ENCODE measurements around the gene TOM1L2. TPM values are rescaled to one million over a fixed set of nuclear protein-coding genes. Genes with fewer than 3 reads are reported as not detected.
"Not testable (repeated sequence)": the region's sequence is repeated elsewhere in the genome, so short reads cannot be mapped to it uniquely, and the experiment has no call there.

TOM1L2 gene
- total RNA-seq, 2 donors from 2014 or later = 16.3 to 19.8 TPM

DNA sequence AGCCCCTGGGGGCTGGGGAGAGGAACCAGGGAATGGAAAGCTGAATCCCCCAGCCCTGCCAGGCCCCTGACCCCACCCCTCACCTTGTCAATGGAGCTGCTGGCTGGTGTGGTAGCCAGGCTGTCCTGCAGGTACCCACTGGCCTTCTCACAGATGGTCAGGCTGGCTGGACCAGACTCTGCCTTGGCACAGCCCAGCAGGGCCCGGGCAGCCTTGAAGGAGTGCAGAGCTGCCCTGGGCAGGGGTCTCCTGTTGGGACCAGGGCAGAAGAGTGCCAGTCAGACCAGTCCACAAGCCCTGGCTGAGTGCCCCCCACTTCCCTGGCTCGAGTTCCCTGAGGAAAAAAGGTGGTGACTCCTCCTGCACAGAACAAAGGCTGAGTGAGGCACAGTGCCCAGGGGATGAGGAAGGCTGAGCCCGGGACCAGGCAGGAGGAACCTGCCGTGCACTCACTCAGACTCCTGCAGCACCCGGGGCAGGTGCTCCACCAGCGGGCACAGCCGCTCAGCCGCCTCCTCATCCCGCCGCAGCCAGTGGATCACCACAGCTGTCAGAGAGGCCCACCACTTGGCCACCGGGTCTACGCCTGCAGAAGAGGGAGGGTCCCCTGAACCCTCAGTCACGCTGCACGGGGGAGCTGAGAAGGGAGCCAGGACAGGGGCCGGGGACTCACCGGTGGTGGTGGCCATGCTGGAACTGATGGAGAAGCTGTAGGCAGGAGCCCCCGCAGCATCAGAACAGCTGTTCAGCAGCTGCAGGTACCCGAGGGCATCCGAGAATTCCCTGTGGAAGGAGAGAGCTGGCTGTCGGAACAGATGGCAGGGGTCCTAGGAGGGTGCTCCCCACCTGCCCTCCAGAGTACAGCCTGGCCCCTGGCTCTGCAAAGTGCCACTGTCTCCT lies 157.8 kb downstream of the TOM1L2 start:
- DNase-seq (ENCODE audit: low spot score in 2 of 2) = no peak
- no peaks in the 10 kb centered on the region for H3K9me3 Mint-ChIP-seq
- ATAC-seq = no peak
- peak overlapping the region in 1 of 2 donors; percentile 29 for H3K27ac Mint-ChIP-seq
- H3K36me3 Mint-ChIP-seq = peaks cover 9 to 11% of the 10 kb centered on the region in 2 donors

DNA sequence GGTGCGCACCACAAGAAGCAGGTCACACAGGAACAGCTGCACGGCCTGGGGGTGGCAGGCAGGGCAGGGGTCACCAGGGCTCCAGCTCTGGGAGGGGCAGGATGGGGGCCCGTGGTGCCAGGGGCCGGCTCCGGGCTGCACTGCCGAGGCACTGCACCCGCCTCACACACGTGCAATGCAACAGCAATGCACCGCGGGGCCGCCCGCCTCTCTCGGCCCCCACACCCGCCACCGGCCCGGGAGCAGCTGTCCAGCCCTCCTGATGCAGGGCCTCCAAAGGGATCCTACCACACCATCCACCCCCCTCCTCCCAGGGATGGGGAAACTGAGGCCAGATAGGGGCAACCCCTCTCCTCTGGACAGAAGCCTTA lies 158.5 kb downstream of the TOM1L2 start:
- no peaks in the 10 kb centered on the region for H3K9me3 Mint-ChIP-seq
- DNase-seq (ENCODE audit: low spot score in 2 of 2) (no peak), ATAC-seq (peak in 1 of 2 donors; percentile 1)
- H3K27ac Mint-ChIP-seq = no peak overlapping the region
- peaks cover 2 to 4% of the 10 kb centered on the region in 2 donors for H3K36me3 Mint-ChIP-seq

DNA sequence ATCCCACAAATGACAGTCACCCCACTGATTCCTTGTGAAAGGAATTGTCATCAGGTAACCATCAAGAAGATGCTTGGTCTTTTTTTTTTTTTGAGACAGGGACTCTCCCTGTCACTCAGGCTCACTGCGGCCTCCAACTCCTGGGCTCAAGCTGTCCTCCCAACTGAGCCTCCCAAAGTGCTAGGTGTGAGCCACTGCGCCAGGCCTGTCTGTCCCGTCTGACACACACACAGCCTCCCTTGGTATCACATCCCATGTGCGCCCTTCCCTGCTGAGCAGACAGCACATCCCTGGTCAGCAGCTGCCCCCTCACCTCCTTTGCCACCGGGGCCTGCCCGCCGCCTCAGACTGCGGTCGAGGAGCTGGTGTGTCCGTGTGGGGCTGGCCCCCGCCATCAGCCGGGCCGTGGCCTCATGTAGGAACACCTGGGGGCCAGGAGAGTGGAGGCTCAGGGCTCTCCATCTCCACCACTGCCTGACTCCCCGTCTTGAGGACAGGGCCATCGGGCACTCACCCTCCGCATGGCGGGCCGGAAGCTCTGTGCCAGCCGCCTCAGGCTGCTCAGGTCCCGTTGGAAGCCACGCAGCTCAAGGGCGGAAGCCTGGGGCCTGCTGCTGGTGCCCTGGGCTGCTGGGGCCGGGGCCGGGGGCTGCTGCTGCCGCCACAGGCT lies 159.0 kb downstream of the TOM1L2 start:
- DNase-seq (ENCODE audit: low spot score in 2 of 2) (no peak), ATAC-seq (no peak)
- Mint-ChIP-seq H3K27ac (no peak overlapping the region), H3K36me3 (no peaks in the 10 kb centered on the region), H3K9me3 (no peaks in the 10 kb centered on the region)

DNA sequence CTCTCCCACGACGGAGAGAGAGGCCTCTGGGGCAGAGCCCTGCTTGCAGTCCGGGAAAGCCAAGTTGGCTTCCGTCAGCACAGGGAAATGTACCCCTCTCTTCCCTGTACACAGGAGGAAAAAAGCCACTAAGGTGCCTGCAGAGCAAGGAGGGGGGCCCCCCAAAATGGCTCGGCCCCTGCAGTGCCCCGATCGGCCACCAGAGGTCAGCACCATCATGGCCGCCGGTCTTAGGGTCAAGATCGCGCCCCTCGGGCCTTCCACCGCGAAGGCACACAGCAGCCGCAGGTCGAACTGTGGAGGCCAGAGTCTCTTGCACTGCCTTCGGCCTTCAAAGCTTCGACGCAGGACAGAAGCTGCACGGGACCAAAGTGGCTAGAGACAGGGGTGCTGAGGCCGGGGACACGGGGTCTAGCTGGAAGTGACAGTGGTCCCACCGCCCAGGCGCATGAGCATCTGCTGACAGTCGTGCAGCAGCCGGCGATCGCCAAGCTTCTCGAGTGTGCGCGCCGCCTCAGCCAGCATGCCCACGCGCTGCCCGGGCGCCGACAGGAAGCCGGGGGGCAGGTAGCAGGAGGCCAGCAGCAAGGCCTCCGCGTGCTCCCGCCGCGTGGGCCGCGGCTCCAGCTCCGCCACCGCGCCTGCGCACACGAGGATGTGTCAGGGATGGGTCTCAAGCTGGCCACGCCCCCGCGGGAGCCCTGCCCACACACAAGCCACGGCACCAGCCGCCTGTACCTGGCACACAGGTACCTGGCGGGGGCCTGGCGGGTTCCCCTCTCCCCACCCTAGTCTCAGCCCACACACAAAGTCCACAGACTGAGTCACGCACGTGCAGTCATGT lies 159.8 kb downstream of the TOM1L2 start:
- Mint-ChIP-seq H3K9me3 (no peaks in the 10 kb centered on the region), H3K27ac (peak overlapping the region in 1 of 2 donors; percentile 29), H3K36me3 (no peaks in the 10 kb centered on the region)
- peak; percentile 74 to 81 for DNase-seq (ENCODE audit: low spot score in 2 of 2)
- peak; percentile 41 to 62 for ATAC-seq

DNA sequence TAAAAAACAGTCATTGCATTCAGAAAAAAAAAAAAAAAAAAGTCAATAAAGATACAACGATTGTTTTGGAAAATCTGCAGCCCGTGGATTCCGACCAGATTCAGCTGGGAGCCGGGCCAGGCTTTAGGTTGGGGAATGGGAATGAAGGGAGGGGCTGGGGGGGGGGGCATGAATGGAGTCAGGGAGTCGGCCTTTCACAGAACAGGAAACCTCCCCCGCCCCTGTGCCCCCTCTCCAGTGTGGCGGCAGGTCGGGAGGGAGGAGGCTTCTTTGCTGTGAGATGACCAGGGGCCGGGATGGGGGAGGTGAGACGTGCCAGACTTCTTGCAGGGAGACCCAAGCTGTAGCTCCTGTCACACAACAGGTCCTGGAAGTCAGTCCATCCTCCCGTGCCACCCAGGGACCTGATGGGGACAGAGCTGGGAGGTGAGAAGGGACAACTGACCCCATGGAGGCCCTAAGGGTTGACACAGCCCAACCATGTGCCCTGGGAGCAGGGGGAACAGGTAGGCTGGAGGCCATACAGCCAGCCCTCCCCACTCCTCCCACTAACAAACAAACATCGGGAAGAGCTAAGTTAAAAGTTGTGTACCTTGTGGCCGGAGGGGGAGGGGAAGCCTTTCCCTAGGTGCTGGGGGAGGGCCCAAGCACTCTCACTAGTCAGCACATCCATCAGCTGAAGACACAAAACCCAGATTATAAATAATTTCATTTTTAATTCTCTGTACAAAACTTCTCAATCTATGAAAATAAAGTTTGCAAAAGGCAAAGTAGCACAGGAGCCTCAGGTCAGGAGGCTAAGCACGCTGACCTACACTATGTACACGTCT lies 160.6 kb downstream of the TOM1L2 start:
- peak overlapping the region in 1 of 2 donors; percentile 29 for H3K27ac Mint-ChIP-seq
- ATAC-seq = no peak
- no peaks in the 10 kb centered on the region for H3K36me3 Mint-ChIP-seq
- DNase-seq (ENCODE audit: low spot score in 2 of 2) = no peak
- H3K9me3 Mint-ChIP-seq = no peaks in the 10 kb centered on the region

DNA sequence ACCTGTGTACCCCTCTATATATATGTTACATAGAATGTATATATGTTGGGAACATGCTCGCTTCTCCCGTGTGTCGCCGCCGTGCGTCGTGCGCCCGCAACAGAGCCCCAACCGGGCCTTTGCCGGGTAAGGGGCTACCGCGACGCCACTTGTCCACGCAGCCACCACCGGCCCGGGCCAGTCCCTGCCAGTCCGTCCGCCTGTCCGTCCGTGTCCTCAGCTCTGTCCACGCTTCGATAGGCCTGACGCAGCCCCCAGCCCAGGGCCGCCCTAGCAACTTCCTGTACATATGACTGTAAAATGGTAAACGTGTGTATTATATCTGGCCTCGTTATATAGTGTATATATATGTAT lies 161.3 kb downstream of the TOM1L2 start:
- Mint-ChIP-seq H3K27ac (no peak overlapping the region), H3K36me3 (no peaks in the 10 kb centered on the region), H3K9me3 (no peaks in the 10 kb centered on the region)
- DNase-seq (ENCODE audit: low spot score in 2 of 2) (no peak), ATAC-seq (no peak)

DNA sequence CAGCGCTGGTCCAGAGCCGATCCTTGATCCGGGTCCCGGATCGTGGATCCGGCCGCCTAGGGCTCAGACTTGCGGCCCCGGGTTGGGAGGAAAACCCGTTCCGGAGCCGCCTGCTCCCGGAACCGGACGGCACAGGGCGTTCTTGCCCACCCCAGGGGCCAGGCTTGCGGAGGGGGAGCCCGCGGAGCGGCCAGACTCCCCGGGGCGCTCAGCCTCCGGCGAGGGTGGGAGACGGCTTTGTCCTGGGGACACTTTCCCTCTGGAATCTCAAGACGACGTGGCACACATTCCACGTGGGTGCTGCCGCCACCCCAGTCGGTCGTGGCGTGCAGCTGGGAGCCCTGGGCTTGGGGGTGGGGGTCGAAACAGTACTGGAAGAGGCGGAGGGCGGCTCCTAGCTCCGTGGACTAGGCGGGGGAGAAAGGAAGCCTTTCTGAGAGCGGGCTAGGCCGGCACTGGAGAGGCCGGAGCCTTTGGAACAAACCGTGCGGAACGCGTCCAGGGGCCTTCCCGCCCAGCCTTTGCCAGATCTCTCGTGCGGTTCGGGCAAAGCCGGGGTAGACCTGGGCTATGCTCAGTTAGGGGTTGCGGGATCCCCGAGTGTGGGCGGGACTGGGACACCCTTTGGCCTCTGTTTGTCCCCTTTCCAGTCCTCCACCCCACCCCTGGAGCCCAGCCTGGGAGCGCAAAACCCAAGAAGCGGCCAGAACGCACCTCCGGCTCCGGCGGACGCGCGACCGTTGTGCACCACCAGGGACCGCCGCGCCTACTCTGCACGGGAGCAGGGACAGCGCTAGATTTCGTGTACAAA lies 161.9 kb downstream of the TOM1L2 start:
- ATAC-seq (no peak), DNase-seq (ENCODE audit: low spot score in 2 of 2) (no peak)
- H3K27ac Mint-ChIP-seq = no peak overlapping the region
- no peaks in the 10 kb centered on the region for H3K9me3 Mint-ChIP-seq
- no peaks in the 10 kb centered on the region for H3K36me3 Mint-ChIP-seq

DNA sequence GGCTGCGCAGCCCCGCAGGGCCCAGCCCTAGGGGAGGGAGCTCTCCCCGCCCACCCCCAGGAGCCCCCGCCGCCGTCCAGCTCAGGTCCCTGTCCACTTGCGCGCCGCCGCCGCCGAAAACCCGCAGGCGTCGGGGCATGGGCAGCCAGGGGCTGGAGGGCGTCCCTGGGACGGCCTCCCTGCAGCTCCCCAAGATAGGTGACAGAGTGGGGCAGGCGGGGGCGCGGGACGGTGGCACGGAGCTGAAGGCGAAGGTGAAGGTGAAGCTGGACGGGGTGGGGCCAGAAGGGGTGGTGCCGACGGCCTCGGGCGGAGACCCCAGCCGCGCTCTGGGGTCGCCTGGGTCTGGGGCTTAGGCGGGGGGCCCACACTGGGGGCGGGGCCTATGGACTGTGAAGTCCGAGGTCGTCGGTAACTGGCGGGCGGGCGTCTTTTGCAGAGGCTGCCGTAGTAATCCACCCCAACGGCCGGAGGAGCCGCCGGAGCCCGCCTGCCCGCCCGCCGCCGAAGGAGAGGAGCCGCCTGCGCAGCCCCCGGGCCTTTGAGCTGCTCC lies 162.6 kb downstream of the TOM1L2 start:
- no peak for DNase-seq (ENCODE audit: low spot score in 2 of 2)
- Mint-ChIP-seq H3K27ac (no peak overlapping the region), H3K9me3 (no peaks in the 10 kb centered on the region), H3K36me3 (no peaks in the 10 kb centered on the region)
- no peak for ATAC-seq

DNA sequence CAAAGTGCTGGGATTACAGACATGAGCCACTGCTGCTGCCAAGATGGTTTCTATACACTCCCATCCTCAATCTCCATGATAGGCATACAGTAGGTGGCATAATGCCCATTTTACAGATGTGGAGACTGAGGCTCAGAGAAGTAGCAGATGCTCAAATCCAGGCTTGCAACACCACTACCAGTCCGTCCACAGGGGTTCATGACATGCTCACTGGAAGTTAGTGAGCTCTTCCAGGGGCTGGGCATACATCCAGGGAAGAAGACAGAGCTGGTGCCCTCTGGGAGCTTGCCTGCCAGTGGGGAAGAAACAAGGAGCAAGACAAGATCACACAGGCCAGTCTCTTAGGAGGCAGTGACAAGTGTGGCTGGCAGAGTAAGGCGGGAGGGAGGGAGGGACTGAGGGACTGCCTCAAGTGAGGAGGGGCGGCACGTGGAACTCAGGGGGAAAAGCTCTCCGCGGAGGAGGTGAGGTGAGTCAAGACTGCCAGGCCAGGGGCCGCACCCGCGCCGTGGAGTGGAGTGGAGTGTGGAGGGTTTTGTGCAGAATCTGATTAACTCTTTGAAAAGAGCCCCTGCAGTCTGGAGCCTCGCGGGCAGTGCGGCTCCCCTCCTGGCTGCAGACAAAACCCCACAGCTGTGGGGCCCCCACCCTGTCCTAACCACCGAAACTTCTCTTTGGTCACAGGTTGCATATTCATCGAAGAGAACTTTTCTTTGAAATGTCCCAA lies 163.3 kb downstream of the TOM1L2 start:
- H3K27ac Mint-ChIP-seq = peak overlapping the region in 1 of 2 donors; percentile 70
- no peak for ATAC-seq
- H3K36me3 Mint-ChIP-seq = no peaks in the 10 kb centered on the region
- no peaks in the 10 kb centered on the region for H3K9me3 Mint-ChIP-seq
- no peak for DNase-seq (ENCODE audit: low spot score in 2 of 2)

DNA sequence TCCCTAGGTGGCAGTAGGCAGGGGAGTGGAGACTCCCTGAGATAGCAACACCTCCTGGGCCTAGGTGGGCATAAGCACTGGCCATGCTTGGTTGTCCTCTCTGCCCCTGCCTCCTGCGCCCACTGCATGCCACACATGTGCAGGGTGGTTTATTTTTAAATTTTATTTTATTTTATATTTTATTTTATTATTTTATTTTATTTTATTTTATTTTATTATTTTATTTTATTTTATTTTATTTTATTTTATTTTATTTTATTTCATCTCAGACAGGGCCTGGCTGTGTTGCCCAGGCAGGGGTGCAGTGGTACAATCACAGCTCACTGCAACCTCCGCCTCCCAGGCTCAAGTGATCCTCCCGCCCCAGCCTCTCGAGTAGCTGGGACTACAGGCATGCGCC lies 164.0 kb downstream of the TOM1L2 start:
- not testable (repeated sequence) for ATAC-seq; H3K9me3 Mint-ChIP-seq; H3K36me3 Mint-ChIP-seq; H3K27ac Mint-ChIP-seq; DNase-seq (ENCODE audit: low spot score in 2 of 2)

DNA sequence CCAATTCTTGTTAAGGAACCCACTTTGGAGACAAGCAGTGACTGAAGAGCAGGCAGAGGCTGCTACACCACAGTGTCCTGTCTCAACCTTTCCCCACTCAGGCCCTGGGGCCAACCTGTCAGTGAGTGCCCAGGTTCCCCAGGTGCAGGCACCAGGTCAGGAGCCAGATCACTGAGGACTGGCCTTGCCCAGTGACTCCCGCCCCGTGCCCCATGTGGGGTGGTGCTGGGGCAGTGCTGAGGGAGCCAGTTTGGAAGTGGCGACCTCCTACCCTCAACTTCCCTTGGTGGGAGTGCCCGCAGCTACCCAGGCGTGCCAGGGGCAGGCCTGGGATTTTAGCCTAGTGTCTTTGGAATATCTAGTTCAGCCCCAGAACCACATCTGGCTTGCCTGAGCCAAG lies 164.8 kb downstream of the TOM1L2 start:
- ATAC-seq = peak in 1 of 2 donors; percentile 22
- Mint-ChIP-seq H3K36me3 (no peaks in the 10 kb centered on the region), H3K9me3 (no peaks in the 10 kb centered on the region), H3K27ac (peak overlapping the region in 1 of 2 donors; percentile 25)
- no peak for DNase-seq (ENCODE audit: low spot score in 2 of 2)

DNA sequence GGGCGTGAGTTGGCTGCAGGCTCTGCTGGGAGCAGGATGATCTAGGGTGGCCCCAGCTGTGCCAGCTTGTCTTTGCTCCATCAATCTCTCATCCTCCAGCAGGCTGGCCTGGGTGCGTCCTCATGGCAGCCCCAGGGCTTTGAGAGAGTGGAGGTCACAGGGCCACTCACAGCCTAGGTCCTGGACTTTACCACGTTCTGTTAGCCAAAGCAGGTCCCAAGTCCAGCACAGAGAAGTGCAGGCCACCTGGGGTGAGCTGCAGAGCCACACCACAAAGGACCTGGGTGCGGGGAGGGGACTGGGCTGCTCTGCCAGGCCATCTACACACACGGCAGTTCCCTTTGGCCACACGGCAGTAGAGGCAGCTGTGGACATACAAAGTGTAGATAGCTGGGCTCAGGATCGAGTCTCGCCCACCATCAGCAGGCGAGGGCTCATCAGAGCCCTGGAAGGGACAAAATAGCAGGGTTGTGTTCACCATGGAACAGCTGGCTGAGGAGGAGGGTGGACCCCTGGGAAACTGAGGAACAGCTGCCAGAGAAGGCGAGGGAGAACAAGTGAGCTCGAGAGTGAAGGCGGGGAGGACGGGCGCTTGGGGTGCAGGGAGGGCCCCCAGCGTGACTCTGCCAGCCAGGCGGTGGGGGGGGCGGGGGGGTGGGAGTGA lies 165.5 kb downstream of the TOM1L2 start:
- H3K27ac Mint-ChIP-seq = peak overlapping the region in 1 of 2 donors; percentile 3
- no peaks in the 10 kb centered on the region for H3K9me3 Mint-ChIP-seq
- H3K36me3 Mint-ChIP-seq = no peaks in the 10 kb centered on the region
- ATAC-seq (no peak), DNase-seq (ENCODE audit: low spot score in 2 of 2) (no peak)

DNA sequence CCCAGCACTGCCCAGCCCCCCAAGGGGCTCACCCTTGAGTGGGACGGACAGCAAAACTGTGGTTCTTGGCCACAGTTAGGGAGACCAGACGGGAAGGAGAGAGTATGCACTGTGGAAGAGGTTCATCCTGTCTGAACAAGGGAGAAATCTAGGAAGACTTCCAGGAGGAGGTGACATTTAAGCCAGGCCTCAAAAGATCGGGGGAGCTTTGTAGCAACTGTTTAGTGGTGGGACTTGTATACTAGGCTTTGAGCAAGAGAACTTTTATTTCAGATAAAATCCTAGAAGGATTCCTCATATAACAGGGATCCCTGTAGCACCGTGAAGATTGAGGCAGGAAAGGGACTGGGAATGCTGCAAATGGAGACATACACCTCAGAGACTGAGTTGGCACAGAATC lies 166.2 kb downstream of the TOM1L2 start:
- H3K9me3 Mint-ChIP-seq = no peaks in the 10 kb centered on the region
- ATAC-seq = no peak
- peak overlapping the region; percentile 38 to 82 for H3K27ac Mint-ChIP-seq
- DNase-seq (ENCODE audit: low spot score in 2 of 2) = no peak
- H3K36me3 Mint-ChIP-seq = no peaks in the 10 kb centered on the region

DNA sequence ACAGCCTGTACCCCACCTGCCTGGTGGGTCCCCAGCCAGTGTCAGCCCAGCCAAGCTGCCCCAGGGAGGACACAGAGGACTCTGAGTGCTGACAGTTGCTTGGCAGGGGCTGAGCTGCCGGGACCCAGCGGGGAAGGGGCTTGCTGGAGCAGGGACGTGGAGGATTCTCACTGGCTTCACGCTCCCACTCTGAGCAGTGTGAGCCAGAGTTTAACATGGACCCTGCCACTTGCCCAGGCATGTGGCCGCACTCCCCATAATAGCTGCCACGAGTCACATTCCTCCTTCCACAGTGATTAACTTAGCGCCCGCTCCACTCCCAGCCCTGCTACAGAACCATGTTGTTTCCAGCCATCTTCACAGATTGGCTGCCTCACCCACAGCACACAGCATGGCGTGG lies 166.6 kb downstream of the TOM1L2 start:
- no peaks in the 10 kb centered on the region for H3K36me3 Mint-ChIP-seq
- DNase-seq (ENCODE audit: low spot score in 2 of 2) (no peak), ATAC-seq (no peak)
- H3K9me3 Mint-ChIP-seq = no peaks in the 10 kb centered on the region
- H3K27ac Mint-ChIP-seq = peak overlapping the region; percentile 38 to 82
